Stimulated activated CD8-positive, alpha-beta memory T cell treated with anti-CD3 and anti-CD28 coated beads, Interleukin-12 subunit alpha, Interleukin-12 subunit beta, amount 100 ng/mL, for 24 hours (primary cell): ENCODE results near the gene TCFL5.
"Not testable (repeated sequence)": the region's sequence is repeated elsewhere in the genome, so short reads cannot be mapped to it uniquely, and the experiment has no call there.

Source experiments
- DNase-seq: peaks from one replicate; pipeline ENCODE4 v3.0.0-alpha.2; 2020; ENCODE audit errors: extremely low read depth

The TCFL5 gene

GRCh38 chr20:62855120-62855519 lies 6.5 kb downstream of the TCFL5 start:
- no peak for DNase-seq

DNA sequence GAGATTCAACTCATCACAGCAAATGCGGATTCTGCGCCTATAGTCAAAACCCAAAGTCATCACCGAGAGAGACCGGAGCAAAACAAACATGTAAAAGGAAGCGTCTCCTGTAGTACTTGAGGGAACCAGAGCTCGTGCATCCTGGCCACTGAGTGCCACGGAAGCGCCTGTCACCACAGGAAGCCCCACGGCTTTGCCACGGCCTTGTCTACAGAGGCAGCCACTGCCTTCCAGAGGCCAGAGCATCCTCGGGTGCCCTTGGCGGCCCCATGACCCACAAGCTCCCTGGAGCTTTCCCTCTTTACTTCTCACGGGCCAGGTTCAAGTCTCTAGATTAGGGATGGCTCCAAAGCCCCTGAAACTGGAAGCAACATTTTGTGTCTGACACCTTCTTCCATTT lies 7.5 kb downstream of the TCFL5 start:
- no peak for DNase-seq

DNA sequence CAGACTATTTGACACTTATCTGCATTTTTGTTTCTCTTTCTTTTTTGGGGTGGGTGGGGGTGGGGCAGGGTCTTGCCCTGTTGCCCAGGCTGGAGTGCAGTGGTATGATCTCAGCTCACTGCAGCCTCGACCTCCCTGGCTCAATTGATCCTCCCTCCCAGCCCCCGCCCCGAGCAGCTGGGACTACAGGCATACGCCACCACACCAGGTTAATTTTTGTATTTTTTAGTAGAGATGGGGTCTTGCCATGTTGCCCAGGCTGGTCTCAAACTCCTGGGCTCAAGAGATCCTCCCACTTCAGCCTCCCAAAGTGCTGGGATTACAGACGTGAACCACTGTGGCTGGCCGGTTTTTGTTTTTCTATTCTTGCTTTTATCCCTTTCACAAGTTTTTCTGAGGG lies 8.3 kb downstream of the TCFL5 start:
- DNase-seq, result not testable (repeated sequence)

- no peak for DNase-seq
Measured at GRCh38 chr20:62852841-62853240, 8.8 kb downstream of the TCFL5 start.

DNA sequence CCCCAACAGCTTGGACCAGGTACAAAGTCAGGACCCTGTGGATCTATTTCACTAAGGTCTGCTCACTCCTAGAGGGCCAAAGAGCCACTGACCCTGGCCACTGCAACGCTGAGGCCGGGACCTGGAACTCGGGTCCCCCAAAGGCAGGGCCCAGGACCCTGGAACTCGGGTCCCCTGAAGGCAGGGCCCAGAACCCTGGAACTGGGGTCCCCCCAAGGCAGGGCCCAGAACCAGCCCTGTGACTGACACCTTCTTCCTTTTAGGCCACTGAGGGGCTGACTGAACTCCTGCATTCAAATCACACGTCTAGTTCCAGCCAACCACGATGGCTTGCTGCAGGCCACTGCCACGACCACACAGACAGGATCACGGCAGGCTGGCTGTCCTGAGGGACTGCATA lies 9.4 kb downstream of the TCFL5 start:
- no peak for DNase-seq

DNA sequence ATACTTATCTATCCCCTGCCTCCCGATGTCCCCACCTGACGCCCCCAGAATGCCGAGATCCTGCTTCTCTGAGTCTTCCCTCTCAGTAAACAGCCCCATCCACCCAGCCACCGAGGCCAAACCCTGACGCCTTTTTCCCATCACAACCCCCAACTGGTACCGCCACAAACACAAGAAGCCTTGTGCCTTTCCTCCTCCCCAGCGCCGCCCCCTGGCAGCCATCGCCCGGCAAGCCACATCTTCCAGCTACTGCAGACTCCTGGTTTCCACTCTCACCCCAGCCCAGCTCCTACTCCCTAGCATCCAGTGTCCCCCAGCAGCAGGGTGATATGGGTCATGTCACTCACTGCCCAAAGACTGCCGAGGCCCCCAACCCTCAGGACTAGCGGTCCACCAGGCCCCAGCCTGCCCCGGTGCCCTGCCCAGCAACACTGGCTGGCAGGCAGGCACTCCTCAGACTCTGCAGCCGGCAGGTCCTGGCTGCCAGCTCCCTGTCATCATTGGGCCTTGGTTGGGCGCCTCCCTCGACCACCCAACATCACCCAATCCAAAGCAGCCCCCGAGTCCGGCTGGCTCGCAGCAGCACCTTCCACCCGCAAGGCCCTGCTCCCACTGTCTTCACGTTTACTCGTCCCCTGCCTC lies 11.2 kb downstream of the TCFL5 start:
- DNase-seq, result no peak

DNA sequence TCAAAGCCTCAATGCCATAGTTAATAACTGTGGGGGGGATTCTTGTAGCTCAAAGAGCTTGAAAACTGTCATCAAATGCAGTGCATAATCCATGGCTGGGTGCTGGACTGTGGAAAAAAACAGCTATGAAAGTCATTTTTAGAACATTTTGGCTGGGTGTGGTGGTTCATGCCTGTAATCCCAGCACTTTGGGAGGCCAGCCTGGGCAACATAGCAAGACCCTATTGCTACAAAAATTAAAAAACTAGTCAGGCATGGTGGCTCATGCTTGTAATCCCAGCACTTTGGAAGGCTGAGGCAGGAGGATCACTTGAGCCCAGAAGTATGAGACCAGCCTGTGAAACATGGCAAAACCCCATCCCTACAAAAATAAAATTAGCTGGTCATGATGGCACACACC lies 12.2 kb downstream of the TCFL5 start:
- DNase-seq, result no peak

- not testable (repeated sequence) for DNase-seq
Measured at GRCh38 chr20:62848917-62849316, 12.7 kb downstream of the TCFL5 start.

DNA sequence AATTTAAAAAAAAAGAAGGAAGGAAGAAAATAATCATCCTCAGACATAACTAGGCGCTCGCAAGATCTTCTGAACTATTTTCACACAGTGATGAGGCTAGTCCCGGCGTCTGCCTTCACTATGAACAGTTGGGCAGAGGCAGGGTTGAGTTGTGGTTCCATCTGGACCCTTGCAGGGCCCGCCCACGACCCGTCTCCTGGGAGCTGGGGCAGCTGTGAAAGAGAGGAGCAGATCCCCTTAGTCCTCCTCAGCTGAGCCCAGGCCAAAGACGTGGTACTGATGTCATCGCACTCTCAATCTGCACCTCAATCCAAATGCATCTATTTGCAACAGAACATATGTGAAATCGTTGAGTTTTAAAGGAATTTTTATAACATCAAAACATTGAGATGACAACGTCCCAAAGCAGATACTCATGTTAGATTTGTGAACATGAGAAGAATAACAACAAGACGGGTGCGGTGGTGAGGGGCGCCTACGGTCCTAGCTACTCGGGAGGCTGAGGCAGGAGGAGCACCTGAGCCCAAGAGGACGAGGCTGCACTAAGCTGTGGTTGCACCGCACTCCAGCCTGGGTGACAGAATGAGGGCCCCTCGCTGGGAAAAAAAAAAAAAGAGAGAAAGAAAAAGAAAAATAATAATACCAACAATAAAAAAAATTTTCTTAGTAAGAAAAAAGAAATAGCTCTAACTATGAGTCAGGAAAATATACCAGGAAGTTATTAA lies 15.3 kb downstream of the TCFL5 start:
- no peak for DNase-seq

GRCh38 chr20:62845416-62846160 lies 16.0 kb downstream of the TCFL5 start:
- DNase-seq, result no peak

GRCh38 chr20:62844182-62844581 lies 17.4 kb downstream of the TCFL5 start:
- DNase-seq, result no peak

GRCh38 chr20:62843656-62844055 lies 18.0 kb downstream of the TCFL5 start:
- no peak for DNase-seq

DNA sequence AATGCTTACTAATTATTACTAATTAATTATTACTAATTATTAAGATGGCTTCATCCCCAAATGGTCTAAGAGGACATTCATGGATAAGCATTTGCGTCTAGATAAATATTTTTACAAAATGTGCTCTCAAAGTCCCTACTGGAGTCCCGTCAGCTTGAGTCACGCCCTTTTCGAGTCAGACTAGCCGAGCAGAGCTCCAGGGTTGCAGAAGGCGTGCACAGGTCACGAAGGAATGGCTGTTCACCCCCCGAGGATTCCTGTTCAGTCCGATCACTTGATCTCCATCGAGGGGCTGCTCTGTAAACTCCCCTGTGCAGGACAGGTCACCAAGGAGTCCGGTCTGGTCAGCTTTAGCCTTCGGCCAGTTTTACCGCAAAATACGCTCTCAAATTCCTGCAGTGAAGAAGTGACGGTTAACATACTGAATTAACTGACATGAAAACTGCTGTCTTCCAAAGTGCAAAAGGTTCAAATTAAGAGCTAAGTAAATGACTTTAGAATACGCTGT lies 19.9 kb downstream of the TCFL5 start:
- no peak for DNase-seq

GRCh38 chr20:62840244-62841197 lies 21.1 kb downstream of the TCFL5 start:
- DNase-seq, result no peak

- DNase-seq, result no peak
Measured at GRCh38 chr20:62839816-62840215, 21.8 kb downstream of the TCFL5 start.

DNA sequence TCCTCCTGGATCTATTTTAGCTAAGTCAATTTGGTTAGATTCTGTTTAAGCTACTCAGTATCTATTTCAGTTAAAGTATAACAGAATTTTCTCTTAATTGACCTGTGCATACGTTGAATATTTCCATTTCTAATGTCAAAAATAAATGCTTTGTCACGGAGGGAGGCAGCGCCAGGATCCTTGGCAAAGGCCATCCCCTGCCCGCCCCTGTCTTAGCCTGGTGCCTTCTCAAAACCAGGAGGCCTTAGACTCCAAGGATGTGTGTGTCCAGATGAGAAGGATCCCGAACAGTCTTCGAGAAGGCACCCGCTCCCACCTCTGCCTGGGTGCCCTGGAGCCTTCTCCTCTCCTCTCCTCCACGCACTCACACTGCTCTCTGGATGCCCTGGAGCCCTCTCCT lies 22.4 kb downstream of the TCFL5 start:
- DNase-seq, result no peak

DNA sequence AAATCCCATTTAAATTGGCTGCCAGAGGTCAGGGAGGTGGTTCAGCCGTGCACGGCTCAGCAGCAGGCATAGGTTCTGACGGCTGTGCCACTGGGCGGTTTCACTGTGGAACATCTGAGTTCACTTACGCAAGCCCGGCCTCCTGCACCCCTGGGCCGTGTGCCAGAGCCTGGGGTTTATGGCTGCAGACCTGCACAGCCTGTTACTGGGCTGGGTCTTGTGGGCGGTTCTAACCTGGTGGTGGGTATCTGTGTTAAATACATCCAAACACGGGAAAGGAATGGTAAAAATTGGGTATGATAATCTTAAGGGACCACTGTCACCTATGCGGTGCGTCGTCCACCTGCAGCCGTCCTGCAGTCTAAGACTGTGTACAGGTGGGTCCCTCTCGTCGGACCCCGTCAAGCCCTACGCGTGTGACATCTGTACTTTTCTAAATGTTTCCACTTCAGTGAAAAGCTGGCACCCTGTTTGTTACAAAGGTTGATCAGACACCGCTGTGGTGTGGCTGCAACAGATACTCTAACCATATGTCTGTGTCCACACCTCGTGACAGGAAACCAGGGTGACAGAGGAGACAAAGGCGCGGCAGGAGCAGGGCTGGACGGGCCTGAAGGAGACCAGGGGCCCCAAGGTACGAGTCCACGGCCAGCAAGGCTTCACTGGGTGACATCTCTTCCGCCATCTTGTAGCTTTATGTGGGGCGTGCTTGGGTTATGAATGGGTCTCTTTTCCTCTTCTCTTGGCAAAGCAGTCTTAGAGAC lies 23.3 kb downstream of the TCFL5 start:
- DNase-seq, result no peak

DNA sequence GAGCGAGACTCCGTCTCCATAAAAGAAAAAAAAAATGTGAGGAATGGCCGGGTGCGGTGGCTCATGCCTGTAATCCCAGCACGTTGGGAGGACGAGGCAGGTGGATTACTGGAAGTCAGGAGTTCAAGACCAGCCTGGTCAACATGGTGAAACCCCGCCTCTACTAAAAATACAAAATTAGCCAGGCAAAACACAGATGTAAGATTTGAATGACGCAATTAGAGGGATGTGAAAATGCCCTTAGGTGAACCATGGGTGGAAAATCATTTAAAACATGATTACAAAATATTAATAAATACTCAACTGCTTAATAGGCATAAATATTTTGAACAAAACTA lies 23.9 kb downstream of the TCFL5 start:
- DNase-seq, result no peak

DNA sequence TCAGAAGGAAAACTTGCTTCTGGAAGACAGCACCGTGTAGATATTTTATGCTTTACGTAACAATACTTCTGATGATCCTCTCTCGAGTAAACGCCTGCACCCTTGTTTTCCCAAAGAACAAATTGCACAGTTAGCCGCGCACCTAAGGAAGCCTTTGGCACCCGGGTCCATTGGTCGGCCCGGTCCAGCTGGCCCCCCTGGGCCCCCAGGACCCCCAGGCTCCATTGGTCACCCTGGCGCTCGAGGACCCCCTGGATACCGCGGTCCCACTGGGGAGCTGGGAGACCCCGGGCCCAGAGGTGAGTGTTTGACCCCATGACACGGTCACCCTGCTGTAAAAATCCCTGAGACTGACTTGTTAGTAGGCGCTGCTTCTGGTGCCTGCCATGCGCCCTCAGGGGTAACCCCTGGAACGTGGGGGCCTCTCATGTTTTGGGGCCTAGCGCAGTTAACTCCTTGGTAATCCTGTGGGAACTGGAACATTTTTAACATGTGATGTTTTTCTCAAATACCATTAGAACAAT lies 24.6 kb downstream of the TCFL5 start:
- no peak for DNase-seq

- no peak for DNase-seq
Measured at GRCh38 chr20:62835931-62836861, 25.4 kb downstream of the TCFL5 start.
